ENCODE results near the gene SLC6A18.

The SLC6A18 gene

DNA sequence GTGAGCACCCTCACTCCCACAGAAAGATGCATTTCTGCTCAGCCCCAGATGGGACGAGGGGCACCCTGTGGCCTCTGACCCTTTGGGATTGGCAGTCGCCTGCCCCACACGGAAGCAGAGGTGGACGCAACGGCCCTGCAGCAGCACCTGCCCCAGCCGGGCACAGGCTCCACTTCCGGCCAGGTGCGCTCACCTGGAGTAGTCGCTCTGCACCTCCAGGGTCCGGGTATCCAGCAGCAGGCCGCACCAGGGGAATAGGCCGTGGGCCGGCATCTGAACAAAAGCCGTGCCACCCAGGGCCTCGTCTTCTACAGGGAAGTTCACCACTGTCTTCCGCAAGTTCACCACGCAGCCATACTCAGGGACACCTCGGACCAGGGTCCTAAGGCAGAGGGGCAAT lies 39.0 kb downstream of the SLC6A18 start (continued):
- TF ChIP-seq GLIS1 (tag by site-specific recombination; IDR thresholded peaks at IDR 0.05) (no peak), ZNF571 (tag by site-specific recombination; IDR thresholded peaks at IDR 0.05) (no peak), ZBTB7A (tag by site-specific recombination; IDR thresholded peaks at IDR 0.05; ENCODE audit: low read depth) (no peak), ZNF558 (tag by site-specific recombination; IDR thresholded peaks at IDR 0.05) (no peak), ZNF510 (tag by site-specific recombination; IDR thresholded peaks at IDR 0.05; ENCODE audit: insufficient replicate concordance) (no peak), ZNF184 (tag by site-specific recombination; IDR thresholded peaks at IDR 0.05) (no peak)

DNA sequence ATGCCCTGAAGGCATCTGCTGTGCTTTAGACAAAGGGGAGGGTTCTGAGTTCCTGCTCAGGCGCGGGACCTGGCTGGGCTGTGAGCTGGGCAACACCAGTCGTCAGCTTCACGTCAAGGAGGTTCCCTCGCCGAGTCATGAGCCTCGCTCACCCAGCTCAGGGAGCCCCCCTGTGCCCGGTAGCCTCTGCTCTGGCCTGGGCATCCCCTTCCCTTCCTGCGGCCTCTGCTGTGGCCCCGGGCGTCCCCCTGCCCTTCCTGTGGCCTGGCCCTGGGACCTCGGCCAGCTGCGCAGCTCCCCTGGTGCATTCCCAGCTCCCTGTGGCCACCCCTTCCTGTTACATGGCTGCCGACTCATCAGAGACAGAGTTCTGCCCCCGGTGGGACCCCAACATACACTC lies 39.8 kb downstream of the SLC6A18 start:
- TF ChIP-seq, protein P1, sequence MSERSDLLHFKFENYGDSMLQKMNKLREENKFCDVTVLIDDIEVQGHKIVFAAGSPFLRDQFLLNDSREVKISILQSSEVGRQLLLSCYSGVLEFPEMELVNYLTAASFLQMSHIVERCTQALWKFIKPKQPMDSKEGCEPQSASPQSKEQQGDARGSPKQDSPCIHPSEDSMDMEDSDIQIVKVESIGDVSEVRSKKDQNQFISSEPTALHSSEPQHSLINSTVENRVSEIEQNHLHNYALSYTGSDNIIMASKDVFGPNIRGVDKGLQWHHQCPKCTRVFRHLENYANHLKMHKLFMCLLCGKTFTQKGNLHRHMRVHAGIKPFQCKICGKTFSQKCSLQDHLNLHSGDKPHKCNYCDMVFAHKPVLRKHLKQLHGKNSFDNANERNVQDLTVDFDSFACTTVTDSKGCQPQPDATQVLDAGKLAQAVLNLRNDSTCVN (tag by site-specific recombination; optimal IDR thresholded peaks at IDR 0.05) = no peak
- TF ChIP-seq SP7 (tag by site-specific recombination; IDR thresholded peaks at IDR 0.05) (no peak), KLF9 (tag by site-specific recombination; IDR thresholded peaks at IDR 0.05; ENCODE audit: low read depth) (no peak), ZNF76 (tag by site-specific recombination; IDR thresholded peaks at IDR 0.05; ENCODE audit: borderline replicate concordance, low read depth) (no peak), ZNF37A (tag by site-specific recombination; IDR thresholded peaks at IDR 0.05) (no peak), GLIS2 (tag by site-specific recombination; IDR thresholded peaks at IDR 0.05) (no peak), ZNF521 (tag by site-specific recombination; IDR thresholded peaks at IDR 0.05) (no peak), ZNF2 (tag by site-specific recombination; IDR thresholded peaks at IDR 0.05) (no peak), ZNF138 (tag by site-specific recombination; IDR thresholded peaks at IDR 0.05; ENCODE audit: borderline replicate concordance) (no peak), ZNF341 (tag by site-specific recombination; IDR thresholded peaks at IDR 0.05; ENCODE audit: low read depth) (no peak), ZNF701 (tag by site-specific recombination; IDR thresholded peaks at IDR 0.05) (no peak), GFI1B (tag by site-specific recombination; IDR thresholded peaks at IDR 0.05) (no peak), MYNN (tag by site-specific recombination; IDR thresholded peaks at IDR 0.05; ENCODE audit: borderline replicate concordance) (no peak)
- TF ChIP-seq, protein P2, sequence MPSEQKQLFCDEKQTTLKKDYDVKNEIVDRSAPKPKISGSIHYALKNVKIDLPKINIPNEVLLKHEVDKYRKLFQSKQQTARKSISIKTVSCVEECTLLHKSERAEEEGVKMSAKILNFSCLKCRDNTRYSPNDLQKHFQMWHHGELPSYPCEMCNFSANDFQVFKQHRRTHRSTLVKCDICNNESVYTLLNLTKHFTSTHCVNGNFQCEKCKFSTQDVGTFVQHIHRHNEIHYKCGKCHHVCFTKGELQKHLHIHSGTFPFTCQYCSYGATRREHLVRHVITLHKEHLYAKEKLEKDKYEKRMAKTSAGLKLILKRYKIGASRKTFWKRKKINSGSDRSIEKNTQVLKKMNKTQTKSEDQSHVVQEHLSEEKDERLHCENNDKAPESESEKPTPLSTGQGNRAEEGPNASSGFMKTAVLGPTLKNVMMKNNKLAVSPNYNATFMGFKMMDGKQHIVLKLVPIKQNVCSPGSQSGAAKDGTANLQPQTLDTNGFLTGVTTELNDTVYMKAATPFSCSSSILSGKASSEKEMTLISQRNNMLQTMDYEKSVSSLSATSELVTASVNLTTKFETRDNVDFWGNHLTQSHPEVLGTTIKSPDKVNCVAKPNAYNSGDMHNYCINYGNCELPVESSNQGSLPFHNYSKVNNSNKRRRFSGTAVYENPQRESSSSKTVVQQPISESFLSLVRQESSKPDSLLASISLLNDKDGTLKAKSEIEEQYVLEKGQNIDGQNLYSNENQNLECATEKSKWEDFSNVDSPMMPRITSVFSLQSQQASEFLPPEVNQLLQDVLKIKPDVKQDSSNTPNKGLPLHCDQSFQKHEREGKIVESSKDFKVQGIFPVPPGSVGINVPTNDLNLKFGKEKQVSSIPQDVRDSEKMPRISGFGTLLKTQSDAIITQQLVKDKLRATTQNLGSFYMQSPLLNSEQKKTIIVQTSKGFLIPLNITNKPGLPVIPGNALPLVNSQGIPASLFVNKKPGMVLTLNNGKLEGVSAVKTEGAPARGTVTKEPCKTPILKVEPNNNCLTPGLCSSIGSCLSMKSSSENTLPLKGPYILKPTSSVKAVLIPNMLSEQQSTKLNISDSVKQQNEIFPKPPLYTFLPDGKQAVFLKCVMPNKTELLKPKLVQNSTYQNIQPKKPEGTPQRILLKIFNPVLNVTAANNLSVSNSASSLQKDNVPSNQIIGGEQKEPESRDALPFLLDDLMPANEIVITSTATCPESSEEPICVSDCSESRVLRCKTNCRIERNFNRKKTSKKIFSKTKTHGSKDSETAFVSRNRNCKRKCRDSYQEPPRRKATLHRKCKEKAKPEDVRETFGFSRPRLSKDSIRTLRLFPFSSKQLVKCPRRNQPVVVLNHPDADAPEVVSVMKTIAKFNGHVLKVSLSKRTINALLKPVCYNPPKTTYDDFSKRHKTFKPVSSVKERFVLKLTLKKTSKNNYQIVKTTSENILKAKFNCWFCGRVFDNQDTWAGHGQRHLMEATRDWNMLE (tag by site-specific recombination; conservative IDR thresholded peaks at IDR 0.05; ENCODE audit: low read depth) = no peak
- TF ChIP-seq, protein P3, sequence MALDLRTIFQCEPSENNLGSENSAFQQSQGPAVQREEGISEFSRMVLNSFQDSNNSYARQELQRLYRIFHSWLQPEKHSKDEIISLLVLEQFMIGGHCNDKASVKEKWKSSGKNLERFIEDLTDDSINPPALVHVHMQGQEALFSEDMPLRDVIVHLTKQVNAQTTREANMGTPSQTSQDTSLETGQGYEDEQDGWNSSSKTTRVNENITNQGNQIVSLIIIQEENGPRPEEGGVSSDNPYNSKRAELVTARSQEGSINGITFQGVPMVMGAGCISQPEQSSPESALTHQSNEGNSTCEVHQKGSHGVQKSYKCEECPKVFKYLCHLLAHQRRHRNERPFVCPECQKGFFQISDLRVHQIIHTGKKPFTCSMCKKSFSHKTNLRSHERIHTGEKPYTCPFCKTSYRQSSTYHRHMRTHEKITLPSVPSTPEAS (tag by site-specific recombination; IDR thresholded peaks at IDR 0.05) = no peak
- TF ChIP-seq, protein P4, sequence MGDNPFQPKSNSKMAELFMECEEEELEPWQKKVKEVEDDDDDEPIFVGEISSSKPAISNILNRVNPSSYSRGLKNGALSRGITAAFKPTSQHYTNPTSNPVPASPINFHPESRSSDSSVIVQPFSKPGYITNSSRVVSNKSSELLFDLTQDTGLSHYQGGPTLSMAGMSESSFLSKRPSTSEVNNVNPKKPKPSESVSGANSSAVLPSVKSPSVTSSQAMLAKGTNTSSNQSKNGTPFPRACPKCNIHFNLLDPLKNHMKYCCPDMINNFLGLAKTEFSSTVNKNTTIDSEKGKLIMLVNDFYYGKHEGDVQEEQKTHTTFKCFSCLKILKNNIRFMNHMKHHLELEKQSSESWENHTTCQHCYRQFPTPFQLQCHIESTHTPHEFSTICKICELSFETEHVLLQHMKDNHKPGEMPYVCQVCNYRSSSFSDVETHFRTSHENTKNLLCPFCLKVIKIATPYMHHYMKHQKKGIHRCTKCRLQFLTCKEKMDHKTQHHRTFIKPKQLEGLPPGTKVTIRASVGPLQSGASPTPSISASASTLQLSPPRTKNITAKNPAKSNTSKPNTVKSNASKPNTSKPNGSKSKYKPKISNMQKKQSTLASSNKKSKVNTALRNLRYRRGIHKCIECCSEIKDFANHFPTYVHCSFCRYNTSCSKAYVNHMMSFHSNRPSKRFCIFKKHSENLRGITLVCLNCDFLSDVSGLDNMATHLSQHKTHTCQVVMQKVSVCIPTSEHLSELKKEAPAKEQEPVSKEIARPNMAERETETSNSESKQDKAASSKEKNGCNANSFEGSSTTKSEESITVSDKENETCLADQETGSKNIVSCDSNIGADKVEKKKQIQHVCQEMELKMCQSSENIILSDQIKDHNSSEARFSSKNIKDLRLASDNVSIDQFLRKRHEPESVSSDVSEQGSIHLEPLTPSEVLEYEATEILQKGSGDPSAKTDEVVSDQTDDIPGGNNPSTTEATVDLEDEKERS (tag by site-specific recombination; IDR thresholded peaks at IDR 0.05) = no peak
- TF ChIP-seq, protein P5, sequence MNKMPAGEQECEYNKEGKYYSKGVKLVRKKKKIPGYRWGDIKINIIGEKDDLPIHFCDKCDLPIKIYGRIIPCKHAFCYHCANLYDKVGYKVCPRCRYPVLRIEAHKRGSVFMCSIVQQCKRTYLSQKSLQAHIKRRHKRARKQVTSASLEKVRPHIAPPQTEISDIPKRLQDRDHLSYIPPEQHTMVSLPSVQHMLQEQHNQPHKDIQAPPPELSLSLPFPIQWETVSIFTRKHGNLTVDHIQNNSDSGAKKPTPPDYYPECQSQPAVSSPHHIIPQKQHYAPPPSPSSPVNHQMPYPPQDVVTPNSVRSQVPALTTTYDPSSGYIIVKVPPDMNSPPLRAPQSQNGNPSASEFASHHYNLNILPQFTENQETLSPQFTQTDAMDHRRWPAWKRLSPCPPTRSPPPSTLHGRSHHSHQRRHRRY (tag by site-specific recombination; IDR thresholded peaks at IDR 0.05) = no peak
- POLR2A ChIA-PET = no interaction called here
- CTCF ChIA-PET = no interaction called here
- Histone ChIP-seq H3K36me3 (ENCODE audit: control insufficient read depth in 2 of 2, insufficient read depth in 1 of 2, low read length in 2 of 2) (no peaks in the 10 kb centered on the region), H3K27ac (ENCODE audit: extremely low read depth, low read depth, low read length) (no peak overlapping the region), H3K4me1 (ENCODE audit: control insufficient read depth, insufficient read depth, low read length) (no peaks in the 10 kb centered on the region), H3K9me3 (ENCODE audit: control insufficient read depth, insufficient read depth, low read depth, low read length) (no peaks in the 10 kb centered on the region), H3K4me3 (ENCODE audit: low read depth, low read length) (no peak overlapping the region)
